Measurements from ENCODE around the gene NCF1. TPM values are rescaled to one million over a fixed set of nuclear protein-coding genes. Genes with fewer than 3 reads are reported as not detected.
"Not testable (repeated sequence)": the region's sequence is repeated elsewhere in the genome, so short reads cannot be mapped to it uniquely, and the experiment has no call there.

The NCF1 gene
- total and polyA plus RNA-seq, 2 experiments from 2014 or later = 0.11 to 0.39 TPM

DNA sequence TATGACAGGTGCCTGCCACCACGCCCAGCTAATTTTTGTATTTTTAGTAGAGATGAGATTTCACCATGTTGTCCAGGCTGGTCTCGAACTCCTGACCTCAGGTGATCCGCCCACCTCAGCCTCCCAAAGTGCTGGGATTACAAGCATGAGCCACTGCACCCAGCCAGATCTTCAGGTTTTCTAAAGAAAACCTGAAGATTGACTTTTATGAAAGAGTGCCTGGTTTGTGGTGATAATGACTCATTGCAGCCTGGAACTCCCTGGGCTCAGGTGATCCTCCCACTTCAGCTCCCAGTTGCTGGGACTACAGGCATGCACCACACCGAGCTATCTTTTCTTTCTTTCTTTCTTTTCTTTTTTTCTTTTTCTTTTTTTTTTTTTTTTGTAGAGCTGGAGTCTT lies 24.8 kb downstream of the NCF1 start:
- not testable (repeated sequence) for DNase-seq (ENCODE audit: low read depth in 1 of 2, low spot score in 1 of 2); H3K36me3 ChIP-seq; H3K27ac ChIP-seq; H3K4me3 ChIP-seq; H3K27me3 ChIP-seq; H3K9me3 ChIP-seq (ENCODE audit: low read depth); H3K4me1 ChIP-seq (ENCODE audit: low read depth)

DNA sequence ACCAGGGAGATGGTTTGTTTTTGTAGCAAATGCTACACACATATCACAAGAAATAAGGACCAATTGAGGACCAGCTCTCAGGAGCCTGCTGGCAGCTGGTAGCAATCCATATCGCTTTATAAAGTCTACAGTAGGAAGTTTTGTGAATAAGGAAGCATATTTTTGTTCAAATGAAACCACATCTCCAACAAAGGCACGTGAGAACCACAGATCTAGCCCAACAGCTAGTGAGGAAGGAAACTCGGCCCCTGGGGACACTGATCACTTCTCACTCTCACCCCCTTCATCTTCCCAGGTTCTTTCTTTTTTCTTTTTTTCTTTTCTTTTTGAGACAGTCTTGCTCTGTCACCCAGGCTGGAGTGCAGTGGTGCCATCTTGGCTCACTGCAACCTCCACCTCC lies 42.1 kb downstream of the NCF1 start:
- not testable (repeated sequence) for H3K4me1 ChIP-seq (ENCODE audit: low read depth); H3K36me3 ChIP-seq; H3K9me3 ChIP-seq (ENCODE audit: low read depth); H3K4me3 ChIP-seq; DNase-seq (ENCODE audit: low read depth in 1 of 2, low spot score in 1 of 2); H3K27me3 ChIP-seq; H3K27ac ChIP-seq

DNA sequence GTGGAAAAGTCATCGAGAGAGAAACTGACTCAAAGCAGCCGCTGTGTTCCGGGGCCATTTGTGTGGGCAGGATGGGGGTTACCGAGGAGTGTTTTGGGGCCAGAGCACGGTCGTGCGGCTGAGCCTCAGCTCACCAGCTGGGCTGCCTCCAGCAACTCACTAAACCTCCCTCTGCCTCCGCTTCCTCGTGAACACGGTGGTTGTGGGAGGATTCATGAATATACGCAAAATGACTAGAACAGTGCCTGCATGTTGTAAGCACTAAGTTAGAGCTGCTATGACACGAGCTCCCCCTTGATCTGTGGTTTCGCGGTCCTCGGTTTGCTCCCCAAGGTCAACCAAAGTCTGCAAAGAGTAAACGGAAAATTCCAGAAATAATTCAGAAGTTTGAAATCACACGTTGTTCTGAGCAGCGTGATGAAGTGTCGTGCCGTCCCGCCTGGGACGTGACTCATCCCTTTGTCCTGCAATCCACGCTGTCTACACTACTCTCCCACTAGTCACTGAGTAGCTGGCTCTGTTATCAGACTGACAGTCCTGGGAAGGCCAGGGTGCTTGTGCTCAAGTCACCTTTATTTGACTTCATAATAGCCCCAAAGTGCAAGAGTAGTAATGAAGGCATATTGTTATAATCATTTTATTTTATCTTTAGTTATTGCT lies 46.5 kb downstream of the NCF1 start:
- H3K27ac ChIP-seq; H3K36me3 ChIP-seq; H3K4me3 ChIP-seq; H3K27me3 ChIP-seq; H3K4me1 ChIP-seq (ENCODE audit: low read depth); H3K9me3 ChIP-seq (ENCODE audit: low read depth); DNase-seq (ENCODE audit: low read depth in 1 of 2, low spot score in 1 of 2): not testable (repeated sequence)

DNA sequence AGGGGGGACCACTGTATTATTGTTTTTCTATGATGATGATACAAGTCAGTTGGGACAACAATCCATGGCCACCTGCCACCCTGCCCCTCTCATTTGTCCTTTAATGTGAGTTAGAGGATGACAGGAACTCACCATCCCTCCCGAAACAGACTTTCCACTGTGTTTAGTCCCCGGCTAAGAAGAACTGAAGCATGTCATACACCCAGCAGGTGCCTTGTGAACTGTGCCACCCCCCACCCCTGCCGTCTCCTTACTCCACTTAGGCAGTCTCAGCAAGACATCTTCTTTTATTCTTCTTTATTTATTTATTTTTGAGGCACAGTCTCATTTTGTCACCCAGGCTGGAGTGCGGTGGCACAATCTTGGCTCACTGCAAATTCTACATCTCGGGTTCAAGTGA lies 47.4 kb downstream of the NCF1 start:
- not testable (repeated sequence) for H3K36me3 ChIP-seq, H3K4me3 ChIP-seq, H3K27me3 ChIP-seq

DNA sequence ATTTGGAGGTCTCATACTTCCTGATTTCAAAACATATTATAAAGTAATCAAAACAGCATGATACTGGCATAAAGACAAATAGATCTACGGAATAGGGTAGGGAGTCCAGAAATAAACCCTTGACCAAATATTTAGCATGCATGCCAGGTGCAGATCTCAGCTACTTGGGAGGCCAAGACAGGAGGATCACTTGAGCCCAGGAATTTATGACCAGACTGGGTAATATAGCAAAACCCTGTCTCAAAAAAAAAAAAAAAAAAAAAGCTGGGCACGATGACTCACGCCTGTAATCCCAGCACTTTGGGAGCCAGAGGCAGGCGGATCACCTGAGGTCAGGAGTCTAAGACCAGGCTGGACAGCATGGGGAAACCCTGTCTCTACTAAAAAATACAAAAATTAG lies 56.1 kb downstream of the NCF1 start:
- not testable (repeated sequence) for DNase-seq (ENCODE audit: low read depth in 1 of 2, low spot score in 1 of 2); H3K9me3 ChIP-seq (ENCODE audit: low read depth); H3K27ac ChIP-seq; H3K36me3 ChIP-seq; H3K4me3 ChIP-seq; H3K4me1 ChIP-seq (ENCODE audit: low read depth); H3K27me3 ChIP-seq

More for the DNA sequence above, 47.4 kb downstream of the NCF1 start:
- not testable (repeated sequence) for H3K4me1 ChIP-seq (ENCODE audit: low read depth); DNase-seq (ENCODE audit: low read depth in 1 of 2, low spot score in 1 of 2); H3K27ac ChIP-seq; H3K9me3 ChIP-seq (ENCODE audit: low read depth)

DNA sequence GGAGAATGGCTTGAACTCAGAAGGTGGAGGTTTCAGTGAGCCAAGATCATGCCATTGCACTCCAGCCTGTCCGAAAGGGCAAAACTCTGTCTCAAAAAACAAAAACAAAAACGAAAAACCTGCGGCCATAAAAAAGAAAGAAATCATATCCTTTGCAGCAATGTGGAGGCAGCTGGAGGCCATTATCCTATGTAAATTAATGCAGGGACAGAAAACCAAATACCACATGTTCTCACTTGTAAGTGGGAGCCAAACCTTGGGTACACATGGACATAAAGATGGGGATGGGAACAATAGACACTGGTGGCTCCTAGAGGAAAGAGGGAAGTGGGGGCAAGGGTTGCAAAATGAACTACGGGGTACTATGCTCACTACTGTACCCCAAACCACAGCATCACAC lies 56.6 kb downstream of the NCF1 start:
- DNase-seq (ENCODE audit: low read depth in 1 of 2, low spot score in 1 of 2); H3K4me3 ChIP-seq; H3K27ac ChIP-seq; H3K4me1 ChIP-seq (ENCODE audit: low read depth); H3K27me3 ChIP-seq; H3K36me3 ChIP-seq; H3K9me3 ChIP-seq (ENCODE audit: low read depth): not testable (repeated sequence)

Other genes starting within 250 kb of the NCF1 start
- gene GTF2I, start 116.3 kb upstream of the NCF1 start, total RNA-seq = 221 and 367 TPM in 2 replicates
- gene GTF2I, start 116.3 kb upstream of the NCF1 start, polyA plus RNA-seq = 189 and 203 TPM in 2 replicates
- gene GTF2IRD2, start 77.6 kb downstream of the NCF1 start, total RNA-seq = 7.6 and 12.3 TPM in 2 replicates
- gene GTF2IRD2, start 77.6 kb downstream of the NCF1 start, polyA plus RNA-seq = 14.9 and 24.3 TPM in 2 replicates
- 31.8 and 39.6 TPM in 2 replicates for gene CASTOR2, start 190.7 kb downstream of the NCF1 start, total RNA-seq
- gene CASTOR2, start 190.7 kb downstream of the NCF1 start, polyA plus RNA-seq = 12.0 and 16.3 TPM in 2 replicates

Measured in cardiac muscle cell (in vitro differentiated cells and primary cell).